ENCODE results near the gene YWHAG.

DNA sequence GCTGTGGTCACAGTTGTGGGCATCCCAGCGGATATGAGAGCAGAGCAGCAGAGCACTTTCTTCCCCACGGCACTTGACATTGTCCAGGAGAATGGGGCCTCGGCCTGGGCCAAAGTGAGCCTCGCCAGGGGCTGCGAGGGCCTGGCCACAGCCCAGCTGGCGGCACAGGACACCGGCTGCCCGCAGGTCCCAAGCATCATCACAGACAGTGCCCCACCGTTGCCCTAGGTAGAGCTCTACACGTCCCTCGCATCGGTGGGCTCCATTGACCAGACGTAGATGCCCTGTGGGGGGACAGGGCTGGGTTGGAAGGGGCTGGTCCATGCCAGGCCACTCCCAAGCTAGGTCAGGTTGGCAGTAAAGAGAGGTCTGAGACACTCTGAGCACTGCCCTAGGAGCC is 31.3 kb upstream of the YWHAG start:
- TF ChIP-seq POLR2A (IDR thresholded peaks at IDR 0.05) (no peak), EP300 (IDR thresholded peaks at IDR 0.05) (no peak)
- TF ChIP-seq, protein P1, sequence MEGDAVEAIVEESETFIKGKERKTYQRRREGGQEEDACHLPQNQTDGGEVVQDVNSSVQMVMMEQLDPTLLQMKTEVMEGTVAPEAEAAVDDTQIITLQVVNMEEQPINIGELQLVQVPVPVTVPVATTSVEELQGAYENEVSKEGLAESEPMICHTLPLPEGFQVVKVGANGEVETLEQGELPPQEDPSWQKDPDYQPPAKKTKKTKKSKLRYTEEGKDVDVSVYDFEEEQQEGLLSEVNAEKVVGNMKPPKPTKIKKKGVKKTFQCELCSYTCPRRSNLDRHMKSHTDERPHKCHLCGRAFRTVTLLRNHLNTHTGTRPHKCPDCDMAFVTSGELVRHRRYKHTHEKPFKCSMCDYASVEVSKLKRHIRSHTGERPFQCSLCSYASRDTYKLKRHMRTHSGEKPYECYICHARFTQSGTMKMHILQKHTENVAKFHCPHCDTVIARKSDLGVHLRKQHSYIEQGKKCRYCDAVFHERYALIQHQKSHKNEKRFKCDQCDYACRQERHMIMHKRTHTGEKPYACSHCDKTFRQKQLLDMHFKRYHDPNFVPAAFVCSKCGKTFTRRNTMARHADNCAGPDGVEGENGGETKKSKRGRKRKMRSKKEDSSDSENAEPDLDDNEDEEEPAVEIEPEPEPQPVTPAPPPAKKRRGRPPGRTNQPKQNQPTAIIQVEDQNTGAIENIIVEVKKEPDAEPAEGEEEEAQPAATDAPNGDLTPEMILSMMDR (IDR thresholded peaks at IDR 0.05): no peak
